ENCODE data around the gene S100A5. TPM values are rescaled to one million over a fixed set of nuclear protein-coding genes. Genes with fewer than 3 reads are reported as not detected.
"Not testable (repeated sequence)": the region's sequence is repeated elsewhere in the genome, so short reads cannot be mapped to it uniquely, and the experiment has no call there.

The S100A5 gene
- total RNA-seq, 4 donors from 2014 or later: not detected

GRCh38 chr1:153585006-153585405 lies 44.3 kb upstream of the S100A5 start:
- no peak for TF ChIP-seq POLR2A (IDR thresholded peaks at IDR 0.05)
- TF ChIP-seq CTCF (IDR thresholded peaks at IDR 0.05): no peak
- DNase-seq: no peak
- 80 to 82% methylated on average over 1 of the region's 1 CpG for WGBS, 2 donors
- H3K27me3 ChIP-seq: no peaks in the 10 kb centered on the region
- H3K9me3 ChIP-seq: no peaks in the 10 kb centered on the region
- intact Hi-C loops (cut with DNase I): no loop called here
- H3K4me3 ChIP-seq: no peak overlapping the region
- no peak overlapping the region for H3K27ac ChIP-seq
- no peaks in the 10 kb centered on the region for H3K4me1 ChIP-seq
- no peaks in the 10 kb centered on the region for H3K36me3 ChIP-seq

GRCh38 chr1:153583976-153584375 lies 43.2 kb upstream of the S100A5 start:
- TF ChIP-seq POLR2A (IDR thresholded peaks at IDR 0.05) (no peak), CTCF (IDR thresholded peaks at IDR 0.05) (no peak)
- DNase-seq: no peak
- H3K4me3 ChIP-seq: no peak overlapping the region
- no peaks in the 10 kb centered on the region for H3K27me3 ChIP-seq
- WGBS, 2 donors: 63 to 70% methylated on average over 1 to 2 of the region's 2 CpGs
- no peaks in the 10 kb centered on the region for H3K9me3 ChIP-seq
- intact Hi-C loops (cut with DNase I): no loop called here
- H3K27ac ChIP-seq: no peak overlapping the region
- H3K4me1 ChIP-seq: no peaks in the 10 kb centered on the region
- no peaks in the 10 kb centered on the region for H3K36me3 ChIP-seq

GRCh38 chr1:153583514-153583913 lies 42.8 kb upstream of the S100A5 start:
- intact Hi-C loops (cut with DNase I); H3K4me1 ChIP-seq; H3K27ac ChIP-seq; H3K27me3 ChIP-seq; H3K9me3 ChIP-seq; H3K36me3 ChIP-seq; H3K4me3 ChIP-seq; DNase-seq: not testable (repeated sequence)
- WGBS, 2 donors: 67% methylated on average over 1 of the region's 3 CpGs; no CpG with 5 or more reads in 1 of the 2 donors

- DNase-seq; H3K27me3 ChIP-seq; H3K36me3 ChIP-seq; intact Hi-C loops (cut with DNase I); H3K9me3 ChIP-seq; H3K4me3 ChIP-seq; H3K27ac ChIP-seq; H3K4me1 ChIP-seq: not testable (repeated sequence)
- no CpG with 5 or more reads among the region's 34 CpGs for WGBS, 2 donors
Observed at GRCh38 chr1:153582836-153583235, 42.1 kb upstream of the S100A5 start.

GRCh38 chr1:153578936-153579335 lies 38.2 kb upstream of the S100A5 start:
- Histone ChIP-seq H3K4me3 (no peak overlapping the region), H3K4me1 (peaks cover 0 to 45% (median 21%) of the 10 kb centered on the region in 3 donors), H3K27ac (no peak overlapping the region), H3K9me3 (no peaks in the 10 kb centered on the region), H3K36me3 (no peaks in the 10 kb centered on the region), H3K27me3 (no peaks in the 10 kb centered on the region)
- no peak for TF ChIP-seq CTCF (IDR thresholded peaks at IDR 0.05)
- TF ChIP-seq POLR2A (IDR thresholded peaks at IDR 0.05): no peak
- intact Hi-C loops (cut with DNase I): loop anchor here (5.0 kb wide), 1 partner anchor 33 kb away; the partner anchor contains the start of gene S100A16
- 87 to 90% methylated on average over 3 of the region's 3 CpGs for WGBS, 2 donors
- DNase-seq: no peak

GRCh38 chr1:153578490-153578889 lies 37.8 kb upstream of the S100A5 start:
- intact Hi-C loops (cut with DNase I): loop anchor here (5.0 kb wide), 1 partner anchor 34 kb away; the partner anchor contains the start of gene S100A16
- DNase-seq: no peak

More at GRCh38 chr1:153578490-153578889, 37.8 kb upstream of the S100A5 start:
- Histone ChIP-seq H3K4me1 (peaks cover 0 to 50% (median 23%) of the 10 kb centered on the region in 3 donors), H3K27ac (no peak overlapping the region), H3K27me3 (no peaks in the 10 kb centered on the region), H3K4me3 (no peak overlapping the region), H3K9me3 (no peaks in the 10 kb centered on the region), H3K36me3 (no peaks in the 10 kb centered on the region)
- TF ChIP-seq CTCF (IDR thresholded peaks at IDR 0.05) (no peak), POLR2A (IDR thresholded peaks at IDR 0.05) (no peak)

Measured in esophagus squamous epithelium (tissue), 5 donors.